ENCODE results near the gene NDUFB7.
"Not testable (repeated sequence)": the region's sequence is repeated elsewhere in the genome, so short reads cannot be mapped to it uniquely, and the experiment has no call there.

Gene NDUFB7

DNA sequence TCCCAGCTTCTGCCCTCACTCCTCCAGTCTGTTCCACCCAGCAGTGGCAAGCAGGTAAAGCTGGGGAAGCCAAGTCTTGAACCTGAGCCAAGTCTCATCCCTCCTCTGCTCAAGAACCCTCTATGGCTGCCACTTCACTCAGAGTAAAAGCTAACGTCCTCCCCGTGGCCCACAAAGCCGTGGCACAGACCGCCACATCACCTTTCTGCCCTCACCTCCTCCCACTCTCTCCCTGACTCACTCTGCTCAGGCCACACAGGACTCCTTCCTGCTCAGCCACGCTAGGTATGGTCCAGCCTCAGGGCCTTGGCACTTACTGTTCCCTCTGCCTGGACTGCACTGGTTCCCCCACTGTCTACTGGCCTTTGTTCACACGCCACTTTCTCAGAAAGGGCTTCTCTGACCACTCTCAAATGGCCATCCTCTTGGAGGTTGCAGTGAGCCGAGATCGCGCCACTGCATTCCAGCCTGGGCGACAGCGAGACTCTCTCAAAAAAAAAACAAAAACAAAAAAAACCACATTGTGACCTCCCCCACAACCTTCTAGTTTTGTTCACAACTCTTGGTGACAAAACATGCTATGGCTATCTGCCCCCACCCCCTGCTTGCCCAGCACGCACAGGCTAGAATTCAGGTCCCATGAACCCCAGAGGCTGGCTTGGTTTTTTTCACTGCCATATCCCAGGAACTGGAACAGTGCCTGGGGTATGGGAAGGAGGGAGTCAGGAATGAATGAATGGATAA is 15.8 kb downstream of the NDUFB7 start:
- DNase-seq (ENCODE audit: low read depth, low spot score): no peak
- peak overlapping the region; percentile 64 for H3K27ac ChIP-seq

DNA sequence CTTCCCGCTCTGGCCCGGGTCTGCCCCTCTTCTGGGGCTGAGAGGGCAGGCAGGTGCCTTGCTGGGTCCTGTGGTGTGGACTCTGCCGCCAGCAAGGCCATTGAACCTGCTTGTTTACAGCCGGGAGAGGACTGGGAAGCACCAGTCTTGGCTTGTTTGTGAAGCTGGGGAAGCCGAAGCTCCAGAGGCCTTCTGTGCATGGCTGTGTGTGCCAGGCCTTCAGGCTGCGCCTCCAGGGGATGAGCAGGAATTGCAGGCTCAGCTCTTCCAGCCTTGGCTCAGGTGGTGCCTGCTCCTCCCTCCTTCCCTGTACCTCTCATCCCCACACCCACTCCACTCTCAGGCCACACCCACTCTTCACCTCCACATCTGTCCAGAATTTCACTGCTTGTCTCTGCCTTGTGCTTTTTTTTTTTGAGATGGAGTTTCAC is 17.5 kb downstream of the NDUFB7 start:
- H3K27ac ChIP-seq: peak overlapping the region; percentile 64
- no peak for DNase-seq (ENCODE audit: low read depth, low spot score)

DNA sequence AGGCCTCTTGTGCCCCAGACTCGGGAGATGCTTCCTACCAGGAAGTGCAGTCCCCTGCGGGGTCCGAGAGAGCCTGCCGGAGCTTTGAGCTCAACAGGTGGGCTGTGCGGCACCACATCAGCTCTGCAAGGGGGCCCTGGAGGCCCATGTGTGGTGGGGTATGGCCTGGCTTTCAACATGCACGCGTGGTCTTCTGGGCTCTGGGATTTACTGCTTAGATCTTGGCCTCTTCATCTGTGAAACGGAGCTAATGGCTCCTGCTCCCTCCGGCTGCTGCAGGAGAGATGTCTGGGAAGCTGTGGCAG is 18.0 kb downstream of the NDUFB7 start:
- no peak for DNase-seq (ENCODE audit: low read depth, low spot score)
- H3K27ac ChIP-seq: peak overlapping the region; percentile 64

DNA sequence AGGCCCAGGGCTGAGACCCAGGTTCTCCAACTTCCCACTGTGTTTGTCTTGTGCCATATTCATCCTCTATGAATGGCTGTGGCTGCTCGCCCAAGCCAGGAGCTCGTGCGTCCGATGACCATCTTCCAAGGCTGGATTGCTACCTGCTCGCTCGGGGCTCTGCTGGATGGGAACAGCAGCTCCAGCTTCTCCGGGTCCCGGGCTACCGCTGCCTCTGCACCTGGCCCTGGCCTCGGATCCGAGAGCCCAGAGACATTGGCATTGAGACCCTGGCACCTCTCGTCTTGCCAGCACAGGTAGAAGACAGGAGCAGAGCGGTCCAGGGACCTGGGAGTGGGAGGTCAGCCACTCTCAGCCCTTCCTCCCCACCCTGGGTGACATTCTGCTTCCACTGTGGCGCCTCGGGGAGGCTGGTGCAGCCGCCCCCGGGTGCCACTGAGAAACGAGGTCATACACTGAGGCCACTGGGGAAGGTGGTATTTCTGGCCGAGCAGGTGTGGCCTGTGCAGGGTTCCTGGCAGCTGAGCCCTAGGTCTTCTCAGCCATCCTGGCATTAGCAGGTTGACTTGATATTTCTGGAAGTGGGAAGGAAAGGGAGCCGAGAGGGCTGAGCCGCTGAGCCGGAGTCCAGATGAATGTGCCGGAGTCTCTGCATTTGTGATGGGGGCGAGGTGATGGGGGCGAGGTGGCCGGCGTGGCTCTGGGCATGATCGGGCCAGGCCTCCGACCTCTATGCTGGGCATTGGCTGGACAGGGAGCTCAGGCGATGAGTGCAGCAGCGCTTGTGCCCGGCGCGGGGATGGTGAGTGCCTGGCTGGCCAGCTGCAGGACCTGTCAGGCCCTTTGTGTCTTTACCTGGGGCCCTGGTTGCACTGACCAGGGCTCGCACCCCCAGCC is 18.6 kb downstream of the NDUFB7 start:
- no peak overlapping the region for H3K27ac ChIP-seq
- DNase-seq (ENCODE audit: low read depth, low spot score): no peak

DNA sequence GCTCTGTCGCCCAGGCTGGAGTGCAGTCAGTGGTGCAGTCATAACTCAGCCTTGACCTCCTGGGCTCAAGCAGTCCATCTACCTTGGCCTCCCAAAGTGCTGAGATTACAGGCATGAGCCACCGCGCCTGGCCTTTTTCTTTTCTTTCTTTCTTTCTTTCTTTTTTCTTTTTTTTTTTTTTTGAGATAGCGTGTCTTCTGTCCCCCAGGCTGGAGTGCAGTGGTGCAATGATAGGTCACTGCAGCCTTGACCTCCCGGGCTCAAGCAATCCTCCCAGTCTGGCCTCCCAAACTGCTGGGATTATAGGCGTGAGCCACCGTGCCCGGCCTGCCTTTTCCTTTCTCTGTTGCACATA is 19.9 kb downstream of the NDUFB7 start:
- H3K27ac ChIP-seq: peak overlapping the region; percentile 67

DNA sequence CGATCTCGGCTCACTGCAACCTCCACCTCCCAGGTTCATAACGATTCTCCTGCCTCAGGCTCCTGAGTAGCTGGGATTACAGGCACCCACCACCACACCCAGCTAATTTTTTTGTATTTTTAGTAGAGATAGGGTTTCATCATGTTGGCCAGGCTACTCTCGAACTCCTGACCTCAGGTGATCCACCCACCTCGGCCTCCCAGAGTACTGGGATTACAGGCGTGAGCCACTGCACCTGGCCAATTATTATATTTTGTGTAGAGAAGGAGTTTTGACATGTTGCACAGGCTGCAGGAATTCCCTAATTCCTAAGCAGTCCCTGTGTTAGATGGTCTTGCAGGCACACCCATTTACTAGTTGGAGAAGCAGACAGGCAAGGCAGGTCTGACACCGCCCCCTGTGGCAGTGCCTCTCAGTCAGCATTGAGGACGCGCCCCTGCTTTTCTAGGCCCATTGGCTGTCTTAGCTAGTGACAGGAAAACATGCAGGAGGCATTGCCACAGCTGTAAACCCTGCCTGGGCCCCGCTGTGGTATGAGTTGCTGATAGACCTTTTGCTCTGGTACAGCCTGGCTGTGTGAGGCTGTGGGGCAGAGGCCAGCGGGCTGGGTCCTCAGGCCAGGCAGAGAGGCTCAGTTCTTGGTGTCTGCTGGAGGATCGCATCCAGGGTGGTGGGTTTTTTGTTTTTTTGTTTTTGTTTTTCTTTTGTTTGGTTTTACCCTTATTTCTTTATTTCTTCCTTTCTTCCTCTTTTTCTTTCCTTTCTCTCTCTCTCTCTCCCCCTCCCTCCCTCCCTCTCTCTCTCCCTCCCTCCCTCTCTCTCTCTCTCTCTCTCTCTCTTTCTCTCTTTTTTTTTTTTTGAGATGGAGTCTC is 20.5 kb downstream of the NDUFB7 start:
- H3K27ac ChIP-seq: peak overlapping the region; percentile 67
- DNase-seq (ENCODE audit: low read depth, low spot score): not testable (repeated sequence)

More for the DNA sequence above, 19.9 kb downstream of the NDUFB7 start:
- not testable (repeated sequence) for DNase-seq (ENCODE audit: low read depth, low spot score)

- peak; percentile 54 for DNase-seq (ENCODE audit: low read depth, low spot score)
- H3K27ac ChIP-seq: peak overlapping the region; percentile 67
Measured at GRCh38 chr19:14550201-14550754, 21.6 kb downstream of the NDUFB7 start.

GRCh38 chr19:14545716-14546082 is 26.2 kb downstream of the NDUFB7 start:
- peak overlapping the region; percentile 11 for H3K27ac ChIP-seq
- no peak for DNase-seq (ENCODE audit: low read depth, low spot score)

DNA sequence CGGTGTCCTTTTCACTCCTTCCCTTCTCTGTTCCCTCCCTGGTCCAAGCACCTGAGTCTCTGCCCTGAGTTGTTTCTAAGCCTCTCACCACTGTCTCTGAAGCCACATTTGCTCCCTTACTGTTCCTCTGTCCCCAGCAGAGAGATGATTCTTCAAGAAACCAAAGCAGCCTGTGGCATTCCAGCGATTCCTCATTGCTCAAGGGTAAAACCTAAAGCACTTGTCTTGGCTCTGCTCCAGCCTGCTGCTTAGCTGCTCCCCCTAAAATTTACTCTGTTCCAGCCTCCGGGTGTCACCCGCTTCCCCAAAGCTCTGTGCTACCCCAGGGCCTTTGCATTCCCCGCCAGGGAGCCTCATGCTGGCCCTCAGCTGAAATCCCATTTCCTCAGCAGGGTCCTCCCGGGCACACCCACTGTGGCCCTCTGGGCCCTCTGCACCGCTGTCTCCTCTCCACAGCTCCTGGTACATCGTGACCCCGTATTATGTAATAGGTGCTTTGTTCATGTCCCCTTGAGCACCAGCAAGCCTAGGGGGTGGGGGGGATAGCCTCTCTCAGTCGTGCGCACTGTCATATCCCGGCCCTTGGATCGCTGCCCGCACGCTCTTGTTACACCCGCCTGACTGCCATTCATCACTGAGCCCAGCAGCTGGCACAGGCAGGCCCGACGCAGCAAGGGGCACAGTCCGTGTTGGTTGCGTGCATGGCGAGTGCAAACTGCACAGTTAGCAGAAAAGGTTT is 26.7 kb downstream of the NDUFB7 start:
- DNase-seq (ENCODE audit: low read depth, low spot score): no peak
- H3K27ac ChIP-seq: peak overlapping the region; percentile 11

- H3K27ac ChIP-seq: peak overlapping the region; percentile 24
- DNase-seq (ENCODE audit: low read depth, low spot score): no peak
Measured at GRCh38 chr19:14544047-14544446, 27.8 kb downstream of the NDUFB7 start.

- DNase-seq (ENCODE audit: low read depth, low spot score): no peak
- peak overlapping the region; percentile 62 for H3K27ac ChIP-seq
Measured at GRCh38 chr19:14542711-14543328, 29.0 kb downstream of the NDUFB7 start.

DNA sequence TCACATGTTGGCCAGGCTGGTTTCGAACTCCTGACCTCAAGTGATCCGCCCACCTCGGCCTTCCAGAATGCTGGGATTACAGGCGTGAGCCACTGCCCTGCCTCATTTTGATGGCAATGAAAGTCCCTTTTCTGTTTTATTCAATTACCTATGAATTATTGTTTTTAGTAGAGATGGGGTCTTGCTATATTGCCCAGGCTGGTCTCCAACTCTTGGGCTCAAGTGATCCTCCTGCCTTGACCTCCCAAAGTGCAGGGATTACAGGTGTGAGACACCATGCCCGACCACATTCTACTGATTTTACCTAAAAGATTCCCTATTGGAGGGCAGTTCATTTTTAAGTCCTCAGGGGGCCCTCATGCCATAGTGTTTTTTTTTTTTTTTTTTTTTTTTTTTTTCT is 29.9 kb downstream of the NDUFB7 start:
- H3K27ac ChIP-seq; DNase-seq (ENCODE audit: low read depth, low spot score): not testable (repeated sequence)

GRCh38 chr19:14540741-14541525 is 30.9 kb downstream of the NDUFB7 start:
- H3K27ac ChIP-seq: no peak overlapping the region
- DNase-seq (ENCODE audit: low read depth, low spot score): no peak

- DNase-seq (ENCODE audit: low read depth, low spot score): peak; percentile 84
- H3K27ac ChIP-seq: peak overlapping the region; percentile 35
Measured at GRCh38 chr19:14536926-14537692, 34.8 kb downstream of the NDUFB7 start.

- DNase-seq (ENCODE audit: low read depth, low spot score): no peak
Measured at GRCh38 chr19:14533450-14533849, 38.4 kb downstream of the NDUFB7 start.

GRCh38 chr19:14530506-14530905 is 41.4 kb downstream of the NDUFB7 start:
- H3K27ac ChIP-seq: no peak overlapping the region
- no peak for DNase-seq (ENCODE audit: low read depth, low spot score)

More at GRCh38 chr19:14533450-14533849, 38.4 kb downstream of the NDUFB7 start:
- no peak overlapping the region for H3K27ac ChIP-seq

GRCh38 chr19:14530005-14530348 is 41.9 kb downstream of the NDUFB7 start:
- DNase-seq (ENCODE audit: low read depth, low spot score): no peak
- H3K27ac ChIP-seq: peak overlapping the region; percentile 99
